Measurements from ENCODE around the gene HAGHL.
A peak's percentile ranks its signal among the peaks of the same experiment; 100 is the strongest.

The HAGHL gene, protein sequence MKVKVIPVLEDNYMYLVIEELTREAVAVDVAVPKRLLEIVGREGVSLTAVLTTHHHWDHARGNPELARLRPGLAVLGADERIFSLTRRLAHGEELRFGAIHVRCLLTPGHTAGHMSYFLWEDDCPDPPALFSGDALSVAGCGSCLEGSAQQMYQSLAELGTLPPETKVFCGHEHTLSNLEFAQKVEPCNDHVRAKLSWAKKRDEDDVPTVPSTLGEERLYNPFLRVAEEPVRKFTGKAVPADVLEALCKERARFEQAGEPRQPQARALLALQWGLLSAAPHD

DNA sequence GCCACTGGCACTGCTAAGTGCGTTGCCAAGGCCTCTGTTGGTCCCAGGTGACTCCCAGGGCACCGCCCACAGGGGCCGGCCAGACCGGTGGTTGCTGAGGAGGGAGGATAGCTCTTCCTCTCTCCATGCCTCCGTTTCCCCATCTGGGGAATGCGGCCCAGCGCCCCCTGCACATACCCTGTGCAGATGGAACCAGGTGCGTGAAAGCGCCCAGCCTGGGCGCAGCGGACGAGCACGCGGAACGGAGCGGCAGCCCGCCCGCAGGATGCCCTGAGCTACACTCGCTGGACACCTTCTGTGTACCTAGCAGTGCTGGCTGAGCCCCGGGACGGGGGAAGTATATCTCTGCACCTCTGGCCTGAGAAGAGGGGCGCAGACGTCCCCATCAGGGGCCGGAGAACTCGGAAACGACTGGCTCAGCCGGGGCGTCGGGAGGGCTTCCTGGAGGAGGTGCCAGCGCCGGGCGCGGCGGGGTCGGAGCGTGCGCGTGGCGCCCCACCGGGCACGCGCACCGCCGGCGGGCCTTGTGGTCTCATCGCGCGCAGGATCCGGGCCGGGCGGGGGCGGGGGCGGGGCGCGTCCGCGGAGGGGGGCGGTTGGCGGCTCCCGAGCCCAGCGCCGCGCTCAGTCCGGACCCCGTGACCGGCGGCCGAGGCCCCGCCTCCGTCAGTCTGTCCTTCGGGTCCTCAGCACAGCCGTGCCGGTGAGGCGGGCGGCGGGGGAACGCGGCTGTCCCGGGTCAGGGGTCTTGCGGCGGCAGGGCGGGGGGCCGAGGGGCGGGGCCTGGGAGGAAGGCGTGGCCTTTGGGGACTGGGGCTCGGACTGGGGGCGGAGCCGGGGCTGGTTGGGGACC lies at the start of gene HAGHL, which contains the start of gene CCDC78:
Gene HAGHL, plus strand, starts transcription at position 669 of the 853 bp plus-strand sequence. CDS start 404 bp downstream, outside the sequence.
Gene CCDC78, minus strand, starts transcription at position 6 of the 853 bp plus-strand sequence. CDS start 76 bp downstream, outside the sequence.
- ATAC-seq = peak; percentile 22

DNA sequence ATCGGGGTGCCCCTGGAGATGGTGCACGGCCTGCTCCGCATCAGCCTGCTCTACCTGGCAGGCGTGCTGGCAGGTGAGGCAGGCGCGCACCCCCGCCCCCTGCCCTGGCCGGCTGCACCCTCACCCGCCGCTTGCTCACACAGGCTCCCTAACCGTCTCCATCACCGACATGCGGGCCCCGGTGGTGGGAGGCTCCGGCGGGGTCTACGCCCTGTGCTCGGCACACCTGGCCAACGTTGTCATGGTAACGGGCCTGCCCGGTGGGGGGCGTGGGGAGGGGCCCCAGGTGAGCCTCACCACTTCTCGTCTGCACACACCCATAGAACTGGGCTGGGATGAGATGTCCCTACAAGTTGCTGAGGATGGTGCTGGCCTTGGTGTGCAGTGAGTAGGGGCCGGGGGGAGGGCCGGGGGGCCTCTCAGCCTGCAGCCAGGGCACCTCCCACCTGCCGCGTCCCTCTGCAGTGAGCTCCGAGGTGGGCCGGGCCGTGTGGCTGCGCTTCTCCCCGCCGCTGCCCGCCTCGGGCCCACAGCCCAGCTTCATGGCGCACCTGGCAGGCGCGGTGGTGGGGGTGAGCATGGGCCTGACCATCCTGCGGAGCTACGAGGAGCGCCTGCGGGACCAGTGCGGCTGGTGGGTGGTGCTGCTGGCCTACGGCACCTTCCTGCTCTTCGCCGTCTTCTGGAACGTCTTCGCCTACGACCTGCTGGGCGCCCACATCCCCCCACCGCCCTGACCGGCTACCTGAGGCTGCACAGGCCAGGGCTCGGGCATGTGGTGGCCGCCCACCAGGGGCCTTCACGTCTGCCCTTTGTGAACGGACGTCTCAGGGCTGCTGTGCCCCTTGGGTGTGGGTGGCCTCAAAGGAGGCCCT lies 49.4 kb upstream of the HAGHL start:
- no peak for ATAC-seq

DNA sequence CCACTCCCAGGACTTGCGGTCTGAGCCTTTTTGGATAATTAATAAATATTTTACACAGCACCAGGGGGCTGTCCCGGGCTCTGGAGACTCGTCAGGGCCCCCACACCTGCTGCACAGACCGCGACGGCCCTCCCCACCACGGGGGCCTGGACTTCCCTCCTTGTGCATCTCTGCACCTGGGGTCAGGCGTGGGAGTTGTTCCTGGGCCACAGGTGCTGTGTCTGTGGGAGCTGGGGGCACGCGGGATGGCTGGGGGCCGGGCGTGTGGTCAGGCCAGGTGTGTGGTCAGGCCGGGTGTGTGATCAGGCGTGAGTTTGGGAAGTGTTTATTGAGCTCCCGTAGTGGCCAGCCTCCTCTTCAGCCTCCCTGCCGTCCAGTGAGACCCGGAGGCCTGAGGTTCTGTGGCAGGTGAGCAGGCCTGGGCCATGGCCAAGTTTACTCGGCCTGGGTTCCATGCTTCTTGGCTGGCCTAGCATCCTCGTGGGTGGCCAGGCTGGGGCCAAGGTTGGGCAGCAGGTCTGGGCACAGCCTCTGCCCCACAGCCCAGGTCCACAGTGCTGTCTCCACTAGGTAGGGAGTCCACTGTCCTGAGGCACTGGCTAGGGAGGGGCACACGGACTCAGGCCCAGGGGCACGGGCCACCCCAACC lies 48.6 kb upstream of the HAGHL start:
- ATAC-seq = no peak

DNA sequence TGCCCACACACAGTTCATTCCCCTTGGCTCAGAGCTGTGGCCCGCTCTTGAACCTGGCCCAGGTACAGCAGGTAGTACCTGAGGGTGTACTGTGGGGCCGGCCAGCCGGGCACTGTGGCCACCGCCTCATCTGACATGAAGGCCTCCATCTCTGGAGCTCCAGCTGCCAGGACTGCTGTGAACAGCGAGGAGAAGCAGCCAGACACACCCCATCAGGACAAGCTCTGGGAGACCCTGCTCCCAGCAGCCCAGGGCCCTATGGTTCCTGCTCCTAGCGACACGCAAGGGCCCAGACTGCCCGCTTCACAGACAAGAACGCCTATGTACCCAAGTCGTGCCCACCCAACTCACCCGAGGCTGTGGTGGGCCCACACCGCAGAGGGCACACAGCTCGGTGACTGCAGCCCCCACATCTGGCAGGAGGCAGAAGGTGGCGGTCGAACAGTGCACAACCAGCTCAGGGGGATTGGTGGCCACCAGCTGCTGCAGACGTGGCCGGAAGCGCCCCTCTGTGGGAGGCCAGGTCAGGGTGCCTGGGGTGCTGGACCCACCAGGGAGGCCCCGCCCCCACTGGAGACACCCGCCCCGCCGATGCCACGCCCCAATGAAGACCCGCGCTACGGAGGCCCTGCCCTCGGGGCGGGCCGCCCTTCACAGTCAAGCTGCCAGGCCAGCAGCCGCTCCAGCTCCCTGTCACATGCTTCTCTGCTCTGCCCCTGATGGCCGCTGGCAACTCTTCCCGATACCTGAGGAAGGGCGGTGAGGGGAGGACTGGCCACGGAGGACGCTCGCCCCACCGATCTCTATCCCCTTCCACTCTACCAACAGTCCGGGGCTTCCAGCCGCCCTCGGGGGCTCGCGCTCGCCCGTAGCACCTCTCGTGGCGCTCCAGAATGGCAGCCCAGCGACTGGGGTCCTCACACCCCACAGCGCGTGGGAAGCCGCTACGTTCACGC lies 47.8 kb upstream of the HAGHL start:
- ATAC-seq = peak; percentile 5 to 6

DNA sequence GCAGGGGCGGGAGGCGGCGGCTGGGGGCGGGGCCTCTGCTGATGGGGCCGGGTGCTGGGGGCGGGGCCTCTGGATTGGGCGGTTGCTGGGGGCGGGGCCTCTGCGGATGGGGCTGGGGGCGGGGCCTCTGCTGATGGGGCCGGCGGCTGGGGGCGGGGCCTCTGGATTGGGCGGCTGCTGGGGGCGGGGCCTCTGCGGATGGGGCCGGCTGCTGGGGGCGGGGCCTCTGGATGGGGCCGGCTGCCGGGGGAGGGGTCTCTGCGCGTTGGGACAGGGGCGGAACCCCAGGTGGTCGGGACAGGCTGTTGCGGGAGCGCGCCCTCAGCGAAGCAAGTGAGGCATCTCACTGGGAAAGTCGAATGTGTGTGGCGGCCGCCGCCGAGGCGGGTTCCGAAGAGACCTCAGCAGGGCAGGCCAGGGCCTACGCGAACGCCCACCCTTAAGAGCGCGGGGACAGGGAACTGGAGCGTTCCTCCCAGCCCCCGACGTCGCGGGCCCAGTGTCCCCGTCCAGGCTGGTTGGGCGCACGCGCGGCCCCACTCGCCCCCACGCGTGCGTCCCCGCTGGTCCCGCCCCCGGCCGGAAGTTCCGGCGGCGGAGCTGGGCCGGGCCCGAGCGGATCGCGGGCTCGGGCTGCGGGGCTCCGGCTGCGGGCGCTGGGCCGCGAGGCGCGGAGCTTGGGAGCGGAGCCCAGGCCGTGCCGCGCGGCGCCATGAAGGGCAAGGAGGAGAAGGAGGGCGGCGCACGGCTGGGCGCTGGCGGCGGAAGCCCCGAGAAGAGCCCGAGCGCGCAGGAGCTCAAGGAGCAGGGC lies 46.9 kb upstream of the HAGHL start, which contains the start of gene STUB1:
Gene STUB1, plus strand, starts transcription at position 597 of the 811 bp plus-strand sequence. Its CDS starts 116 bp downstream, at position 713.
- peak; percentile 47 to 49 for ATAC-seq

DNA sequence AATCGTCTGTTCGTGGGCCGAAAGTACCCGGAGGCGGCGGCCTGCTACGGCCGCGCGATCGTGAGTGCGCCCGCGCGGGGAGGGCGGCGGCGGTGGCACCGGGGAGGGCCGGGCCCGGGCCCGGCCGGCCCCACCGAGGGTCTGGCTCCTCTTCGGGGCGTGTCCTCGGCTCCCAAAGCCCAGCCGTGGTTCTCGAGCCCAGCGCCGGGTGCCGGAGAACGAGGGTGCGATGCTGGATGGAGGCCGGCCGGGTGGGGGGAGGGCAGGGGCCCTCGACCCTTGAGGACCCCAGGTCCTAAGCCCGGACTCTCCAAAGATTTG lies 46.3 kb upstream of the HAGHL start:
- ATAC-seq = no peak

DNA sequence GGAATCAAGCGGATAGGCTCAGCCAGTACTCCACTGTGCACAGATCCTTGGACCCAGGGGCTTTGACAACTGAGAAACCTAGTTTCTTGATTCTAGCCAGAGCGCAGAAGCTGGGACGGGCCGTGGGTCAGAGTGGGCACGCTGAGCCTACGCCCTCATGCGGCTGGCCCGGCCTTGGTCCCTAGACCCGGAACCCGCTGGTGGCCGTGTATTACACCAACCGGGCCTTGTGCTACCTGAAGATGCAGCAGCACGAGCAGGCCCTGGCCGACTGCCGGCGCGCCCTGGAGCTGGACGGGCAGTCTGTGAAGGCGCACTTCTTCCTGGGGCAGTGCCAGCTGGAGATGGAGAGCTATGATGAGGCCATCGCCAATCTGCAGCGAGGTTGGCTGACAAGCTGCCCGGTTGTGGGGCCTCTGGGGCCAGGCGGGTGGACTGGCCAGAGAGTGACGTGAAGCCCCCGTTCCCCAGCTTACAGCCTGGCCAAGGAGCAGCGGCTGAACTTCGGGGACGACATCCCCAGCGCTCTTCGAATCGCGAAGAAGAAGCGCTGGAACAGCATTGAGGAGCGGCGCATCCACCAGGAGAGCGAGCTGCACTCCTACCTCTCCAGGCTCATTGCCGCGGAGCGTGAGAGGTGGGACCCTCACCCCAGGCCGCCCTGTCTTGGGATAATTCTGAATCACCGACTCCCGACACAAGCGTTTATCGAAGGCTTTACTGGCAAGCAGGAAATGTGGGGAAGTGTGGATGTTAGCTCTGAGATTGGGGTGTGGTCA lies 45.8 kb upstream of the HAGHL start:
- ATAC-seq = no peak

DNA sequence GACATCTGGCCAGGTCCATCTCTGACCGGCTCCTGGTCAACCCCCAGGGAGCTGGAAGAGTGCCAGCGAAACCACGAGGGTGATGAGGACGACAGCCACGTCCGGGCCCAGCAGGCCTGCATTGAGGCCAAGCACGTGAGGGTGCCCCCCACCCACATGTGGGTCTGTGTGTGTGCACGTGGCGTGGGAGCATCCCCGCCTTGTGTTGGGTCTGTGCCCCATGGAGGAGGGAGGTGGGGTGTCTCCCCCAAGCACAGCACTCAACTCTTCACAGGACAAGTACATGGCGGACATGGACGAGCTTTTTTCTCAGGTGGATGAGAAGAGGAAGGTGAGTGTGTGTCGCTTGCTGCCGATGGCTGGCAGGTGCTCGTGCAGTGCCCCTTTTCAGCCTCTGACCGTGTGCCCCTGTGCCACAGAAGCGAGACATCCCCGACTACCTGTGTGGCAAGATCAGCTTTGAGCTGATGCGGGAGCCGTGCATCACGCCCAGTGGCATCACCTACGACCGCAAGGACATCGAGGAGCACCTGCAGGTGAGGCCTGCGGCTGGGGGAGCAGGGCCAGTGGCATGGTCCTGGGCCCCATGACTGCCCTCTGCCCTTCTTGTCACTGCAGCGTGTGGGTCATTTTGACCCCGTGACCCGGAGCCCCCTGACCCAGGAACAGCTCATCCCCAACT lies 45.0 kb upstream of the HAGHL start:
- no peak for ATAC-seq

DNA sequence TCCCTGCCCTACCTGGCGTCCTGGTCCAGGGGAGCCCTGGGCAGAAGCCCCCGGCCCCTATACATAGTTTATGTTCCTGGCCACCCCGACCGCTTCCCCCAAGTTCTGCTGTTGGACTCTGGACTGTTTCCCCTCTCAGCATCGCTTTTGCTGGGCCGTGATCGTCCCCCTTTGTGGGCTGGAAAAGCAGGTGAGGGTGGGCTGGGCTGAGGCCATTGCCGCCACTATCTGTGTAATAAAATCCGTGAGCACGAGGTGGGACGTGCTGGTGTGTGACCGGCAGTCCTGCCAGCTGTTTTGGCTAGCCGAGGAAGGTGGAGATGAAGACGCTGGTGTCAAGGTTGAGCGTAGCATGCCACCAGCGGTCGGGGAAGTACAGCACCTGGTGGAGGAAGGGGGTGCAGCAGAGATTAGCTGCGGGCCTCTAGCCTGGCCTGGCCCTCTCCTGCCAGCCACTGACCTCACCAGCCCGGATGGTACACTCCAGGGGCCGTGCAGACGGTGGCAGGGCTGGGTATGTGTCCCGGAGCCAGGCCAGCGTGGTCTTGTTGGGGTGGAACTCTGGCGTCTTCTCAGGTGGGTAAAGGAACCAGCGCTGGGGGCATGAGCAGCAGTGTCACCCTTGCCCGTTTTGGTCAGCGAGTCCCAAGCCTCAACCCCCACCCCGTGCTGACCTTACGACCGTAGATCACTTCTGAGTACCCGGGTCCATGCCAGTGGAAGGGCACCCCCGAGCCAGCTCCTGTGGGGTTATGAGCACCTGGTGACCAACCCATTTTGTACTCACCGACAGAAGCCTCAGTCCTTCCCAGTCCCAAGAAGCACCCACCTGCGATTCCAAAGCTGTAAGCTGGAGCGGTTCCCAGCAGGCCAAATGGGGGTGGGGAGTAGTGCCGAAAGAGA lies 44.2 kb upstream of the HAGHL start:
- no peak for ATAC-seq

DNA sequence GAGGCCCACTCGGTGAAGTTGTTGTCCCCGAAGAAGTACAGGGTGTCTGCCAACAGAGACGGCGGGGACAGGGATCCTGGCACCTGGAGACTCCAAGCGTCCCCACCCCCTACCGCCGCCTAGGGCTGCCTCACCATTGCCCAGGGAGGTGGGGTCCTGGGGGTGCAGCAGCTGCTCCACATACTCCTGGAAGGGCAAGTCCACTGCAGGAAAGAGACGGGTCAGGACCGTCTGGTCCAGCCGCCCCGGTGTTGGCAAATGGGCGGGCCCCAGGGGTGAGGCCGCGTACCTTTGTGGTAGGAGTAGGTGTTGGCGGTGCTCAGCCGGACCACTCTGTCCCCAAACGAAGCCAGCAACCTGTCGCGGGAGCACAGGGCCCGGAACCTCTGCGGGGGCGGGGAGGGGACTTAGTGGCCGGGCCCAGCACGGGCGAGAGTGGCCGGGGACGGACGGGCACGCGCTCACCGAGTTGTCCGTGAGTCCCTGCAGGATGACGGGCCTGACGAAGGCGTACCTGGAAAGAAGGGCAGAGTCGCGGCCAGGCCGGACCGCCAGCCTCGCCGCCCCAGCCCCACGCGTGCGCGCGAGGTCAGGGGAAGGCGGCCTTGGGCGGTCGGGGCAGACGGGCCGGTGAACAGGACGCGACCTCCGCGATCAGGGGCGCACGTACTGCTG lies 43.4 kb upstream of the HAGHL start:
- no peak for ATAC-seq

DNA sequence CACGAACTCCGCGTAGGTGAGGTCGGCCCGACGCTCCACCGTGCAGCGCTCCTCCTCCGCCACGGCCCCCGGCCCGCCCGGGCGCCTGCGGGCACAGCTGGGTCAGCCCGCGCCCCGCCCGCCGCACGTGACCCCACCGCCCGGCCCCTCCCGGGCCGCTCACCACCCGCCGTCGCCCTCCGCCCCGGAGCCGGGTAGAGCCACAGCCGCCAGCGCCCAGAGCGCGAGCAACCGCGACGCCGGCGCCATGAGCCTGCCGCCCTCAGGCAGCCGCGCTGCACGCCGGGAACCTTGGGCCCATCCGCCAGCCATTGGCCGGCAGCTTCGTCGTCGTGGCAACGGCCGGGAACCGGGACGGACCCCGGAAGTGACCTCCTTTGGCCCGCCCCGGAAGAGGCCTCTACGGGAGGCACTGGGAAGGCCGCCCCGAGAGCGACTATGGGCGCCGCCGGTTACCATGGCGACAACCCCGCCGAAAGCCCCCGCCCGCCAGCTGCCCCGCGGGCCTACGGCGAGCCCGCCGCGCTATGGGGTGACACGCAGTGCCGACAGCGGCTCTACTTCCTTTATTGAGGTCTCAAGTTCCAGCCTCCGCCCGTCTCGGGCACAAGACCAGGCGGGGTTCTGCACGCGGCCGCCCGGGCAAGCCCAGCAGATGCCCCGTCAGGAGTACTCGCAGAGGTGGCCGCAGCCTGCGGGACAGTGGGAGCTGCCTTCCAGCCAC lies 42.7 kb upstream of the HAGHL start, which contains the start of gene JMJD8:
Gene JMJD8, minus strand, starts transcription at position 264 of the 724 bp plus-strand sequence. Its CDS starts 15 bp downstream, at position 249.
- ATAC-seq = peak; percentile 83 to 87

DNA sequence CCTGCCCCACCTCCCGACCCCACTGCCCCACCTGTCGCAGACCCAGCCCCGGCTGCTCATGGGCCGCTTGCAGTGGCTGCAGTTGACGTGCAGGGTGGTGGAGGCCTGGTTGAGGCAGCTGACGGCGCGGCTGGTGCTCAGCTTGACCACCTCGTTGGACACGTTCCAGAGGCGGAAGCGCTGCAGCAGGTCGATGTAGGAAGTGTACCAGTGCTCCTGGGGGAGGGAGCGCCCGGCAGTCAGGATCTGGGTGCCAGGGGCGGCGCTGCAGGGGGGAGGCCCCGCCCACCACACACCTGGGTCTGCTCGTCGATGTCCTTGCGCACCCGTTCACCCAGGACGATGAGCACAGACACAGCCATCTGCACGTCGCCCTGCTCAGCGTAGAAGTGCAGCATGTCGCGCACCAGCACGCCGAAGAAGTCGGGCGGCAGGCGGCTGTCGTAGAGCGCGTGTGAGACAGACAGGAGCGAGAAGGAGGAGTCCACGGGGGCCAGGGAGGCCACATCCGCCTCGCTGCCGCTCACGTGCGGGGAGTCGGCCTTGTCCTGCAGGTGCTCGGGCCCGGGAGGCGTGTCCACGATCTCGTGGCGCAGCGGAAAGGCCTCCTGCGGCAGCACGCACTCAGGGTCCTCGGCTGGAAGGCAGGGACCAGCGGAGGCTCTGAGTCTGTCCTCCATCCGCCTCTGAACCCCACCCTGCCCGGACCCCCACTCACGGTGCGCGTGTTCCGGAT lies 41.8 kb upstream of the HAGHL start:
- ATAC-seq = no peak

DNA sequence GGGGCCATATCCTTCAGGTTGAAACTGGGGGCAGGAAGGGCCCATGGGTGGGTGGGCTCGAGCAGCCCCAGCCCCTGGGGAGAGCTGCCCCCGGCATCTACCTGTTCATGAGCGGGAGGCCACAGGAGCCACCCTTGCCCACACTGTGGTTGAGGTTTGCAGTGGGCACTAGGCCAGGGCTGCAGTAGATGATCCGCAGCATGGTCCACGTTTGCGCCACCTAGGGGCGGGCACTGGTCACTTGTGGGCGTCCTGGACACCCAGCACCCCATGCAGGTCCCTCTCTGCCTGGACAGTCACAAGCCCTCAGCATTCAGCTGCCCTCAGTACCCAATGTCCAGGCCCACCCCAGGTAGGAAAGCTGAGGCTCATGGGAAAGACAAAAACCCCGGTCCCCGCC lies 40.9 kb upstream of the HAGHL start:
- ATAC-seq = no peak

DNA sequence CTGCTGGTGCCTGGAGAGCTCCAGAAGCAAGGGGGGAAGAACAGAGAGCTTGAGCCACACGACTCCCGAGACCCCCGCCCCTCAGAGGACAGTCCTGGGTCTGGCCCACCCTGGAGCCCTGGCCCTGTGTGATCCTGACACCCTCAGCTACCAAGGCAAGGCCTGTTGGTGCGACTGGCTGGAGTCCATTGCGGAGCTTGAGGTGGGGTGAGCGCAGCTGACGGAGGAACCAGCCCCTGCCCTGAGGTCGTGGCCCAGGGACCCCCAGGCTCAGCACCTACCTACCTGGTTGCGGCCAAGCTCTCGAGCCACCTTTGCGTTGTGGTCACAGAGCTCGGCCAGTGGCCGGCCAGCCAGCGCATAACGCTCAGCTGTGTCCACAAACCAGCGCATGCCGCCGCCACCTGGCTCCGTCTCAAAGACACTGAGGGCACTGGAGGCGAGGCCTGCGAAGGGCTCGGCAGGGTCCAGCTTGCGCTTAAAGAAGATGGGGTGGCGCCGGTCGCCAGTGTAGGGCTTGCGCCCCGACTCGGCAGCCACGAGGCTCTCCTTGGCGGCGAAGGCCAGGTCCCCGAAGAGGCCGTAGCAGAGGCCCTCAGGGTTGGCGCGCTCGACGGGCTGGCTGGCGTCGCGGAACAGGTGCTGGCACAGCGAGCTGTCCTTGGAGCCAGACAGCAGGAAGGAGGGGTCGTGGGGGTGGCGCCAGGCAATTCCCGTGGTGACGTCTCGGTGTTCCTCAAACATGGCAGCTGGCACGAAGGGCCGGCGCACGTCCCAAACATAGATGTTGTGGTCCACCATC lies 40.2 kb upstream of the HAGHL start:
- ATAC-seq = no peak

DNA sequence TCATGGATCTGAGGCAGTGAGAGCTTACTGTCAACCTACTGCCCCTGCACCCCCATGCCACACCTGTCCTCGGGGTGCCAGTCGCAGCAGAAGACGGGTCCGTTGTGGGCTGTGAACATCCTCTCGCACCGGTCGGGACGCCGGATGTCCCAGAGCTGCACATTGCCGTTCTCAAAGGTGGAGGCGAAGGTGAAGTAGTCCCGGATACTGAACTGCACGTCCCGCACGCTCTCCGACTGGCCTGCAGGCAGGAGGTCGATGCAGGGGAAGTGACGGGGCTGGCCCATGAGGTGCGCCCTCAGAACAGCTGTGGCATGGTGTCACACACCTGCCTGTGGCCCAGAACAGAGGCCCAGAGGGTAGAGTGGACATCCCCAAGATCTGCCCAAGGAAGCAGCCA lies 39.4 kb upstream of the HAGHL start:
- no peak for ATAC-seq

All from activated CD4-positive, CD25-positive, alpha-beta regulatory T cell treated with anti-CD3 and anti-CD28 coated beads, Interleukin-2, amount 50 U/mL, for 24 hours (primary cell).